COLO668 (cell line): ENCODE data around the gene FAIM2.

Source experiments
- DNase-seq: peaks from one replicate; lab custom pipeline; 2025; ENCODE audit not compliant: unreplicated experiment; lab: John Stamatoyannopoulos, UW

The FAIM2 gene

DNA sequence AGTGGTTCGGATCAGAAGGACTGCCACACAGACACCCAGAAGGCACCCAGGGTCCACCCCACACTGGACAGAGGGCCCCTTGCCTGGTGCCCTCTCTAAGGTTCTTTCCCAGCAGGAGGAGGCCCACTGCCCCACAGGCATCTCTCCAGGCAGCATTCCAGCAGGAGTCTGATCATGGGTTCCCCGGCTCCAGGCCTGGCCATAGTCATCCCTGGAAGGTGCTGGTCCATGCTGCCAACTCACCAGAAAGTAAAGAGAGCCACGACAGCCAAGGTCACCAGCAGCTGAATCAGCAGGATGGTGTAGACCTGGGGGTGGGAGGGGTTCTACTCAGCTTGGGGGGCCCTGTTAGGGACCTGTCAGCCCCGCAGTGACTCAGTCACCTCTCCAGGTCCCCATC, 6.4 kb downstream of the FAIM2 start:
- DNase-seq, result no peak

DNA sequence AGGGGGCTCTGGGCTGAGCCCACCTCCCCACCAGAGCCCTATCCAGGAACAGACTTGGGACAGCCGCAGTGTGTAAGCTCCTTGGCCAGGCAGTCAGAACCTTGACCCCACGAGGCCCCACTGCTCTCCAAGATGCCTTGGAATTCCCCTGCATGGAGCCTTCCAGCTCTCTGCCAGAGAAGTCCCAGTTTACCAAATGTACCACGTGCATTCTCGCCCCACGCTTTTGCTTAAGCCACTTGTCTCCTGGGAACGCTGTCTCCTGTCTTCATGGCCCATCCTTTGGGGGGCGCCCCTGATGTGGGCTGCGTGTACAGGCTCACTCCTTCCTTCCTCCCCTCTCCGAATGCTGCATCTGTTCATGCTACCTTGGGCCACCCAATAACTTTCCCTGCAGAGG, 7.9 kb downstream of the FAIM2 start:
- no peak for DNase-seq

DNA sequence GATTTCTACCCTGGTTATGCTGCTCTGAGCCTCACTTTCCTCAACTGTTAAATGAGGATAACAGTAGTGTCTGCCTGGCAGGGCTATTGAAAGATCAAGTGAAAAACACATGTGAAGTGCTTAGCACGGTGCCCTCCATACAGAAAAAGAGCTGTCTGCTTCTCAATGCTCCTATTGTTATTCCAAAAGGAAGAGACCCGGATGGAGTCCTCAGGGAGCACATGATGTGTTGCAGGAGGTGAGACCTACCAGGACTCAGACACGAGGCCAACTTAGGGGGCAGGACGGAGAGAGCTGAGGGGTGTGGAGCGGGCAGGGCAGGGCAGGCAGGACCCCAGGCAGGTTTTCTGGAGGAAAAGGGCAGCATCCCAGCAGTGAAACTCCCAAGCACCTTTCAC, 8.9 kb downstream of the FAIM2 start:
- DNase-seq, result no peak

GRCh38 chr12:49893753-49894750, 9.6 kb downstream of the FAIM2 start:
- peak; percentile 36 for DNase-seq

GRCh38 chr12:49892732-49893317, 10.9 kb downstream of the FAIM2 start:
- DNase-seq, result no peak

- DNase-seq, result no peak
These were observed 11.5 kb downstream of the FAIM2 start for GRCh38 chr12:49892084-49892731.

DNA sequence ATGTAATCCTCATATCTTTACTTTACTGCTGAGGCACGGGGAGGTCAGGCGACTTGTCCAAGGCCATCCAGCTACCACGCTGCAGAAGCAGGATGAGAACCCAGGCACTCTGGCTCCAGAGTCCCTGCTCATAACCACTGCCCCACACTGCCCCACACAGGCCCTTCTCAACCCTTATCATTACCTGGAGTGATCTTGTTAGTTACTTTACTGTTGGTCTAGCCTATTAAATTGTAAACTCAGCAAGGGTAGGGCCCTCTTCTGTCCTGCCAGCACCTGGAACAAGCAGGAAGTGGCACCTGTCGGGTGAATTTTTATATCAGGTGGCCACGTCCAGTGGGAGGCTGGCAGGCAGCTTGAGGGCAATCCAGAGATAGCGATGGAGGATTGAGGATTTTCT, 12.2 kb downstream of the FAIM2 start:
- no peak for DNase-seq

DNA sequence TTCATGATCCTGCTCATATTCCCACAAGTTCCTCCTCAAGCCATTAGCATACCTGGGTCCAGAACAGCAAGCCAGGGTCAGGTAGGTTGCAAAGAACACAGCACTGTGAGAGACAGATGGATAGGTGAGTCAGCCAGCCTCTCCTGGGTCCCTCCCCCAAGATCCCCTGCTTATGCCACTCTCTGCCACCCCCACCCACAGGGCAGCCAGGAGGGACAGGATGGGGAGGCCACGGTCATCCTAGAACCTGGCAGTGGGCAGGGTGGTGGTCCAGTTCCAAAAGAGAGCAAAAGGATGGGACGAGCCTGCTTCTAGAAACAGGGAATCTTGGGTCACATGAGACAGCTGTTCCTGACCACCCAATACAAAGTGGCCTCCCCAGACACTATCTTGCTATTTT, 12.7 kb downstream of the FAIM2 start:
- no peak for DNase-seq

DNA sequence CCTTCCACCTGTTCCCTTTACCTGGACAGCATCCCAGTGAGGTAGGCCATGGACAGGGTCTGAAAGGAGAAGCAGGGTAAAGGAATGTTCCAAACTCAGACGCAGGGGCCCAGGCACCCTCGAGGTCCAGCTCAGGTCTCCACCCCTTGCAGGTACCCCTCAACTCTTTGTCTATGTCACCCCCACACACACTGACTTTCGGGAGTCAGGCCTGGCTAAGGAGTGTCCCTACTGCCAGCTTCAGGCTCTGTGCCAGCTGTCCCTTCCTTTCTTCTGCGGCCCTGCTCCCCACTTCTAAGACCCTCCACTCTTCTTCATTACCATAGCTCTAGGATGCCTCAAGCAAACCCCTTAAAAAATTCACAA, 13.6 kb downstream of the FAIM2 start:
- no peak for DNase-seq

GRCh38 chr12:49889361-49890095, 14.2 kb downstream of the FAIM2 start:
- DNase-seq, result no peak

- peak; percentile 66 for DNase-seq
These were observed 15.1 kb downstream of the FAIM2 start for GRCh38 chr12:49888461-49889151.

GRCh38 chr12:49887536-49888401, 15.9 kb downstream of the FAIM2 start:
- no peak for DNase-seq

- DNase-seq, result no peak
These were observed 16.6 kb downstream of the FAIM2 start for GRCh38 chr12:49887091-49887490.

GRCh38 chr12:49885663-49886461, 17.8 kb downstream of the FAIM2 start:
- DNase-seq, result no peak

DNA sequence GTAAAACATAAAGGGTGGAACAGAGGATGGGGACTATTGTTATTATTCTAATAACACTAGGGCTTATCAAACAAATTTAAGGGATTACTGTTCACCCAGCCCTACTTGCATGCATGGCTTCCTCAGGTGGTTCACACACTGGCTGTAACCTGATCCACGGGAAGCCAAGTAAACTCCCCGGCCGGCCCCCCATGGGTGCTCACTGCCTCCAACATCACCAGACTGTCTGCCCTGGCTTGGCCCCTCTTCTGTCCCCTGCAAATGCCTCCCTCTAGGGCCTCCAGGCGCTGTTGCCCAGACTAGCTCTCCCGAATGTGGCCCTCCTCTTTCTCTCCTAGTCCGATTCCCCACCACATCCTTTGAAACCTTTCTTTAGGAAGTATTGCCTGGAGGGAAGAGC, 18.6 kb downstream of the FAIM2 start:
- peak; percentile 28 for DNase-seq

DNA sequence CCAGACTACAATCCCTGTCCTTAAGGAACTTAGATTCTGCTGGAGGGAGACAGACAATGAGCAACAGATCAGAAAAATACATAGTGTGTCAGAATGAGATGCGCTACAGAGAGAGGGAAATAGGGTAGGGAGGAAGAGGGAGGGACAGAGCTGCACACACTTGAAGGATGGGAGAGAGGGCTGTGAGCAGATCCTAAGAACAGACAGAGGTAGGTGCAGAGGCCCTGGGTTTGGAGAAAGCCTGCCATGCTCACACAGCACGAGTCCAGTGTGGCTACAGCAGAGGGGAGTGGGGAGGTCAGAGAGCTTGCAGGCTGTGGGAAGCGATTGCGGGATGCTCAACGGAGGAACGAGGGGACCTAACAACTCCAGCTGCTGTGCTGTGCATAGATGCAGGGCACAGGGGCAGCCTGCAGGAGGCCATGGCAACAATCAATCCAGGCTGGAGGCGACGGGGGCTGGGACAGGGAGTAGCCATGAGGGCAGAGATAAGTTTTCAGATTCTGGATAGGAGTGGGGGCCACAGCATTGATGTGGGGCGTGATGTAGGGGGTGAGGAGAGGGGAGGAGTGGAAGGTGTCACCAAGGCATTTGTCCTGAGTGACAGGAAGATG, 20.7 kb downstream of the FAIM2 start:
- DNase-seq, result no peak

DNA sequence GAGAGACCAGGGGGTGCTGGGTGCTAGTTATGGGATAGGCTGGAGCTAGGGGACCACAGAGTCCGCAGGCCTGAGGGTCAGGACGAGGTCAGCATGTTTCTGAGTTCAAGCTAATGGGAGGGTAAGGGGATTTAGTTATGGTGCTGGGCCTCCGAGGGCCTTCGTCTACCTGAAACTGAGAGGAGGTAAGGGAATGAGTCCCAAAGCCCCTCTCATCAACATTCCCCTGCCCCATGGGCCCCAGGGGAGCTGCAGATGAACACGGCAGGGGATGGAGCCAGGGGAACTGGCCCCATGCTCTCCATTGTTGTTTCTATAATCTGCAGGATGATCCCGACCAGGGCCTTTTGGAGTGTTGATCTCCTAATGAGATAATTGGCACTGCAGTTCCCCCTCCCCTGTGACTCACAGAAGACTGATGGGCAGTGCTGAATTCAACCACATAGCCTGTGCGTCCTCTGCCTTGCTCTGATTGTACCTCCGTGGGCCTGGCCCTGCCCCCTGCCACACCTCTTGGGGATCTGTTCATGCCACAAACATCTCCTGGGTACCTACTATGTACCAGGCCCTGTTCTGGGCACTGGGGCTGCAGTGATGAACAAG, 21.4 kb downstream of the FAIM2 start:
- DNase-seq, result no peak
